Measurements from ENCODE around the gene SYT13. TPM values are rescaled to one million over a fixed set of nuclear protein-coding genes. Genes with fewer than 3 reads are reported as not detected.

Gene SYT13
- total RNA-seq, 1 donor from 2014 or later = 0.50 TPM

DNA sequence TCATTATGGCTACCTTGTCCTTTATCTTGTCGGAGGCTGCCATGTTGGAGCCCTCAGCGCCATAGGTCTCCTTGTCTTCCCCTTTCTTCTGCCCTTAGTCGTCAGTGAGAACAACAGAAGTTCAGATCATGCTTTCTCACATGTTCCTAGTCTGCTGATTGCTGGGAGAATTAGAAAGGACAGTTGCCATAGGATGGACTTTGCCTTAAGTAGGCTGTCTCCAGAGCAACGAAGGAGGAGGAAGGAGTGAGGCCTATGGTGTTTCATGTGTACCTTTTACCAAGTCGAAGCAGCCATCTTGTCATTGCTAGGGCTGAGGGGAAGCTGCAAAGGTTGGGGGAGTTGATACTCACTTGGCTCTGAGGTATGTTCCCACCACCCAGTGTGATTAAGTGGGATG is 62.6 kb downstream of the SYT13 start:
- Mint-ChIP-seq H3K4me3 (ENCODE audit: unreplicated experiment) (no peak overlapping the region), H3K4me1 (ENCODE audit: low read depth, unreplicated experiment) (no peaks in the 10 kb centered on the region), H3K27me3 (ENCODE audit: low read depth, unreplicated experiment) (peaks cover 5% of the 10 kb centered on the region), H3K9me3 (ENCODE audit: unreplicated experiment) (peaks cover 4% of the 10 kb centered on the region), H3K36me3 (ENCODE audit: low read depth, unreplicated experiment) (peaks cover 43% of the 10 kb centered on the region), H3K27ac (ENCODE audit: unreplicated experiment) (no peak overlapping the region)
- FAIRE-seq (no peak), DNase-seq (ENCODE audit: low read depth) (no peak)
- Histone ChIP-seq H2AFZ (ENCODE audit: low read depth, low read length) (no peak overlapping the region), H3K27ac (ENCODE audit: low read depth, low read length) (no peak overlapping the region), H3K79me2 (ENCODE audit: insufficient read depth, low read length) (no peaks in the 10 kb centered on the region), H3K36me3 (ENCODE audit: insufficient read depth, low read length) (no peaks in the 10 kb centered on the region), H3K9ac (ENCODE audit: low read length) (no peak overlapping the region), H3K27me3 (ENCODE audit: insufficient read depth, low read length) (no peaks in the 10 kb centered on the region), H4K20me1 (ENCODE audit: insufficient read depth, low read length) (no peaks in the 10 kb centered on the region), H3K4me1 (ENCODE audit: insufficient read depth, low read length) (no peaks in the 10 kb centered on the region), H3K9me3 (ENCODE audit: insufficient read depth, low read depth, low read length) (no peaks in the 10 kb centered on the region), H3K4me3 (ENCODE audit: insufficient read depth, low read depth, low read length) (no peak overlapping the region), H3K4me2 (ENCODE audit: low read length) (no peak overlapping the region)
- TF ChIP-seq EZH2 (IDR thresholded peaks at IDR 0.05; ENCODE audit: insufficient read depth, low read length) = no peak
- TF ChIP-seq, protein P1, sequence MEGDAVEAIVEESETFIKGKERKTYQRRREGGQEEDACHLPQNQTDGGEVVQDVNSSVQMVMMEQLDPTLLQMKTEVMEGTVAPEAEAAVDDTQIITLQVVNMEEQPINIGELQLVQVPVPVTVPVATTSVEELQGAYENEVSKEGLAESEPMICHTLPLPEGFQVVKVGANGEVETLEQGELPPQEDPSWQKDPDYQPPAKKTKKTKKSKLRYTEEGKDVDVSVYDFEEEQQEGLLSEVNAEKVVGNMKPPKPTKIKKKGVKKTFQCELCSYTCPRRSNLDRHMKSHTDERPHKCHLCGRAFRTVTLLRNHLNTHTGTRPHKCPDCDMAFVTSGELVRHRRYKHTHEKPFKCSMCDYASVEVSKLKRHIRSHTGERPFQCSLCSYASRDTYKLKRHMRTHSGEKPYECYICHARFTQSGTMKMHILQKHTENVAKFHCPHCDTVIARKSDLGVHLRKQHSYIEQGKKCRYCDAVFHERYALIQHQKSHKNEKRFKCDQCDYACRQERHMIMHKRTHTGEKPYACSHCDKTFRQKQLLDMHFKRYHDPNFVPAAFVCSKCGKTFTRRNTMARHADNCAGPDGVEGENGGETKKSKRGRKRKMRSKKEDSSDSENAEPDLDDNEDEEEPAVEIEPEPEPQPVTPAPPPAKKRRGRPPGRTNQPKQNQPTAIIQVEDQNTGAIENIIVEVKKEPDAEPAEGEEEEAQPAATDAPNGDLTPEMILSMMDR (IDR thresholded peaks at IDR 0.05; ENCODE audit: insufficient read depth, low read depth, low read length) = no peak

DNA sequence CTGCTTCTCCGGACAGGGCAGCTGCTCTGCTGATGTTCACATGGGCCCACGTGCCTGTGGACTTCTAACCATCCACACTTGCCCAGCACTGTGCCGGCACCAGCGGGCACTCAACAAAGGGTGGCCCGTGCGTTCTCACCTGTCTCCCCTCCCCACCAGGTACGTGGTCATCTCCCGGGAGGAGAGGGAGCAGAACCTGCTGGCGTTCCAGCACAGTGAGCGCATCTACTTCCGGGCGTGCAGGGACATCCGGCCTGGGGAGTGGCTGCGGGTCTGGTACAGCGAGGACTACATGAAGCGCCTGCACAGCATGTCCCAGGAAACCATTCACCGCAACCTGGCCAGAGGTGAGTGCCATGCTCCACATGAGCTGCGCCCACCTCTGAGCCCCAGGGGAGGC is 66.7 kb downstream of the SYT13 start:
- H3K36me3 Mint-ChIP-seq (ENCODE audit: low read depth, unreplicated experiment) = peaks cover 14% of the 10 kb centered on the region
- DNase-seq (ENCODE audit: low read depth) = no peak
- peaks cover 8% of the 10 kb centered on the region for H3K27me3 Mint-ChIP-seq (ENCODE audit: low read depth, unreplicated experiment)
- no peaks in the 10 kb centered on the region for H3K27me3 ChIP-seq (ENCODE audit: insufficient read depth, low read length)
- no peaks in the 10 kb centered on the region for H4K20me1 ChIP-seq (ENCODE audit: insufficient read depth, low read length)
- no peak overlapping the region for H3K9ac ChIP-seq (ENCODE audit: low read length)
- H3K4me3 ChIP-seq (ENCODE audit: insufficient read depth, low read depth, low read length) = no peak overlapping the region
- H3K4me2 ChIP-seq (ENCODE audit: low read length) = no peak overlapping the region
- no peaks in the 10 kb centered on the region for H3K36me3 ChIP-seq (ENCODE audit: insufficient read depth, low read length)
- no peaks in the 10 kb centered on the region for H3K9me3 ChIP-seq (ENCODE audit: insufficient read depth, low read depth, low read length)
- no peak overlapping the region for H3K4me3 Mint-ChIP-seq (ENCODE audit: unreplicated experiment)
- no peaks in the 10 kb centered on the region for H3K4me1 Mint-ChIP-seq (ENCODE audit: low read depth, unreplicated experiment)
- H3K27ac ChIP-seq (ENCODE audit: low read depth, low read length) = no peak overlapping the region
- no peaks in the 10 kb centered on the region for H3K9me3 Mint-ChIP-seq (ENCODE audit: unreplicated experiment)
- H3K79me2 ChIP-seq (ENCODE audit: insufficient read depth, low read length) = no peaks in the 10 kb centered on the region
- no peak for FAIRE-seq
- no peak overlapping the region for H3K27ac Mint-ChIP-seq (ENCODE audit: unreplicated experiment)
- peaks cover 4% of the 10 kb centered on the region for H3K4me1 ChIP-seq (ENCODE audit: insufficient read depth, low read length)
- TF ChIP-seq, protein P1 (IDR thresholded peaks at IDR 0.05; ENCODE audit: insufficient read depth, low read depth, low read length) = no peak
- TF ChIP-seq EZH2 (IDR thresholded peaks at IDR 0.05; ENCODE audit: insufficient read depth, low read length) = no peak
- no peak overlapping the region for H2AFZ ChIP-seq (ENCODE audit: low read depth, low read length)

DNA sequence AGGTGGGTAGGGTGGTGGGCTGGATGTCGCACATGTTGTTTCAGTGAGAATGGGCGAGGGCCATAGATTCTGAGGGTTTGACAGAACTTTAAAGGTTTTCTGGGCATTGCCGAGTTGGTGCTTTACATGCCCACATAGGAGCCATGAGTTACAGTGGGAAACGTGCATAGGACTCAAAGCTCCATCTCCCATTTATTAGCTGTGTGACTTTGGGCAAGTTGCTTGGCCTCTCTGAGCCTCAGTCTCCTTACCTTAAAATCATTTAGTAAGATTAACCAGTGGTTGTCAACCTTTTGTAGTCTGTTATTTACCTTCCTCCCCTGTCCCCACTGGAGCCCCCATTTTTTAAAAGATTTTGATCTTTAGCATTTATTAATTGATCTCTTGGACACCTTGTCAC is 67.4 kb downstream of the SYT13 start:
- H3K9ac ChIP-seq (ENCODE audit: low read length) = no peak overlapping the region
- Mint-ChIP-seq H3K9me3 (ENCODE audit: unreplicated experiment) (no peaks in the 10 kb centered on the region), H3K27ac (ENCODE audit: unreplicated experiment) (no peak overlapping the region), H3K4me1 (ENCODE audit: low read depth, unreplicated experiment) (no peaks in the 10 kb centered on the region), H3K27me3 (ENCODE audit: low read depth, unreplicated experiment) (peaks cover 8% of the 10 kb centered on the region), H3K4me3 (ENCODE audit: unreplicated experiment) (no peak overlapping the region), H3K36me3 (ENCODE audit: low read depth, unreplicated experiment) (peaks cover 8% of the 10 kb centered on the region)
- FAIRE-seq (no peak), DNase-seq (ENCODE audit: low read depth) (no peak)
- H3K4me3 ChIP-seq (ENCODE audit: insufficient read depth, low read depth, low read length) = no peak overlapping the region
- H3K4me2 ChIP-seq (ENCODE audit: low read length) = no peak overlapping the region
- no peak overlapping the region for H3K27ac ChIP-seq (ENCODE audit: low read depth, low read length)
- H3K9me3 ChIP-seq (ENCODE audit: insufficient read depth, low read depth, low read length) = no peaks in the 10 kb centered on the region
- H3K36me3 ChIP-seq (ENCODE audit: insufficient read depth, low read length) = no peaks in the 10 kb centered on the region
- no peaks in the 10 kb centered on the region for H3K27me3 ChIP-seq (ENCODE audit: insufficient read depth, low read length)
- H4K20me1 ChIP-seq (ENCODE audit: insufficient read depth, low read length) = no peaks in the 10 kb centered on the region
- H3K4me1 ChIP-seq (ENCODE audit: insufficient read depth, low read length) = peaks cover 4% of the 10 kb centered on the region
- no peak overlapping the region for H2AFZ ChIP-seq (ENCODE audit: low read depth, low read length)
- no peak for TF ChIP-seq EZH2 (IDR thresholded peaks at IDR 0.05; ENCODE audit: insufficient read depth, low read length)
- TF ChIP-seq, protein P1 (IDR thresholded peaks at IDR 0.05; ENCODE audit: insufficient read depth, low read depth, low read length) = no peak
- H3K79me2 ChIP-seq (ENCODE audit: insufficient read depth, low read length) = no peaks in the 10 kb centered on the region

All from astrocyte (in vitro differentiated cells and primary cell).